IPS-11a (cell line): ENCODE measurements around the gene CYSTM1.

Experiments
- H3K4me3 ChIP-seq: one replicate; pipeline ENCODE4 v1.5.1; 2013; ENCODE audit warnings: low read depth, low read length, control low read depth

The CYSTM1 gene

DNA sequence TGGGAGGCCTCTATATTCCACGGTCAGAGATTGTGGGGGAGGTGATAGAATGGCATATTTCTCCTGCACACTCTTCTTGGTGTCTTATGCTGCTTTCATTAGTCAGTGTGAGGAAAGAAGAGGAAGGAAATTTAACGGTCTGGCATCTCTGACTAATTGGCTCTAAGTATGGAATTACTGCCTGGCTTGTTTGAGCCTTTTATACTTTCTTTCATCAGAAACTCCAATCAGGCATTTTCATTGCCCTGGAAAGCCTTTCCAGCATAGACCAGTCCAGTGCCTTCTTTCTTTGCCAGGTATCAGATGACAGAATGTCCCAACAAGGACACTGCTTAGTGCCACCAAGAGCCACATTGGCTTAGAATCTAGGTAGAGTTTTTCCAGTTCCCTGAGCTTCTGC, 30.2 kb downstream of the CYSTM1 start:
- H3K4me3 ChIP-seq = no peak overlapping the region

DNA sequence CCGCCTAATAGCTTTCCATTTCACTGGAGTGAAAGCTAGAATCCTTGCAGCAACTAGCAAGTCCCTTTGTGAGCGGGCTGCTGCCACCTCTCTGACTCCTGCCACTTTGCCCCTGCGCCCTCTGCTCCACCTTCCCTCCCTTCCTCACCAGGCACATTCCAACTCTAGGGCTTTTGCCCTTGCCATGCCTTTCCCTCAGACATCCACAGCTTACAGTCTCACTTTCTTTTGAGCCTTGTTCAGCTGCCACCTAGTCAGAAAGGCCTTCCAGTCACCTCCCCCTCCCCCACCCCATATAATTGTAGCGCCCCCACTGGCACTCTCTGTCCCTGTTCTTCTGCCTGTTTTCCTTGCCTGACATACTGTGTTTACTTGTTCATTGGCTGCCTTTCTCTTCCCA, 31.0 kb downstream of the CYSTM1 start:
- H3K4me3 ChIP-seq = no peak overlapping the region

GRCh38 chr5:140207250-140207964, 32.4 kb downstream of the CYSTM1 start:
- H3K4me3 ChIP-seq = no peak overlapping the region

DNA sequence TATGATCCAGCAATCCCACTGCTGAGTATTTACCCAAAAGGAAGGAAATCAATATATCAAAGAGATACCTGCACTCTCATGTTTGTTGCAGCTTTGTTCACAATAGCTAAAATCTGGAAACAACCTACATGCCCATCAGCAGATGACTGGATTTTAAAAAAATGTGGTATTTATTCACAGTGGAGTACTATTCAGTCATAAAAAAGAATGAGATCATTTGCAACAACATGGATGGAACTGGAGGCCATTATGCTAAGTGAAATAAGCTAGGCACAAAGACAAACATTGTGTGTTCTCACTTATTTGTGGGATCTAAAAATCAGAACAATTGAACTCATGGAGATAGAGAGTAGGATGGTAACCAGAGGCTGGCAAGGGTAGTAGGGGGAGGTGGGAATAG, 33.1 kb downstream of the CYSTM1 start:
- H3K4me3 ChIP-seq = no peak overlapping the region

DNA sequence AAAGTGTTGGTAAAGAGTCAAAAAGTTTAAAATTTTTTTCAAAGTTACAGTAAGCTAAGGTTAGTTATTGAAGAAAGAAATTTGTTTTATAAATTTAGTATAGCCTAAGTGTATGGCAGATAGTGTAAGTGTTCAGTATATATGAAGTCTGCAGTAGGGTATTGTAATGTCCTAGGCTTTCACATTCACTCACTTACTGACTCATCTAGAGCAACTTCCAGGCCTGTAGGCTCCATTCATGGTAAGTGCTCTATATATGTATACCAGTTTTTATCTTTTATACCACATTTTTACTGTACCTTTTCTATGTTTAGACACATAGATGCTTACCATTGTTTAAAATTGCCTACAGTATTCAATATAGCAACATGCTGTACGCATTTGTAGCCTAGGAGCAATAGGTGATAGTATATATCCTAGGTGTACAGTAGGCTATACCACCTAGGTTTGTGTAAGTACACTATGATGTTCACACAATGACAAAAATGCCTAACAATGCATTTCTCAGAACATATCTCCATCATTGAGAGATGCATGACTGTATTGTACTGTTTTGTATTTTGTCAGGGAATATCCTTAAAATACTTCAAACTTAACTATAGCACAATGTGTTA, 38.5 kb downstream of the CYSTM1 start:
- H3K4me3 ChIP-seq = no peak overlapping the region

GRCh38 chr5:140214831-140215230, 39.8 kb downstream of the CYSTM1 start:
- H3K4me3 ChIP-seq = no peak overlapping the region

DNA sequence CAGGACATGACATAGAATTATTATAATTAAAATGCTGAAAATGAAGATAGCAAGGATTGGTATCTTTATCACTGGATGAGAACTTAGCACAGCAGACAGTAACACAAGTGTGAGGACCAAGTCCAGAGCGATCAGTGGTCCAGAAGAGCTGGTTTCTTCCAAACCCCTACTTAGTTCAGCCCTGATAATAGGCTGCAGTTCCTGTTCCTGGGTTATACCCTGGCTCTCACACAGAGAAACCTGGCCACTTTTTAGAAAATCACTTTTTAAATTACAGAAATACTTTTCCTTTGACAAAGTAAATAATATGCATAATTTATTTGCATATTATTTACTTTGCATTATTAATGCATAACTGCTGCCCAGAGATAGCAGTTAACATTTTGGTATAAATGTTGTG, 40.3 kb downstream of the CYSTM1 start:
- no peak overlapping the region for H3K4me3 ChIP-seq

DNA sequence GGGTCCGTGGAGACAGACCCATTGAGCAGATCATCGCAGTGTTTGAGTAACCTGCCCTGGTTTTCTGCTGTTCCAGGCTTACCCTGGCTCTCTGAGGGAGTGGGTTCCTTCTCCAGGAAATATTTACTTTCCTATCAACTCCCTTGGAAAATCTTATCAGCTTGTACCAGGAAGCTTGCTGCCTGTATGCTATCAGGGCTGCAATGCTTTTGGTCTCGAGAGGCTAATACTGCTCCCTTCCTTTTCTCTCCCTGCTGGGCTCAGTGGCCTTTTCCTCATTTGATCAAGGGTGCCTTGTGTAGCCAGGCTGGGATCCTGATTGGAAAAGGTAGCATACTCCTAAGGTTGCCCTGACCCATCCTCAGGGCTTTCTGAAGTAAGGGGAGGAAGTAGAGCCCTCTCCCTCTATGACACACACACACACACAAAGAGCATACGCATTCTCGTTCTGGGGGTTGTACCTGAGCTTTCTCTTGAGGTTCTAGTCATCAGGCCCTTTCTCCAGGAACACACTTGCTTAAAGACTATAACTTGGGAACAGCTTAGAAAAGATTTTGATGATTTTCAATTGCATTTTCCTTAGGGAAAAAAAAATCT, 41.6 kb downstream of the CYSTM1 start:
- no peak overlapping the region for H3K4me3 ChIP-seq

- no peak overlapping the region for H3K4me3 ChIP-seq
Observed at GRCh38 chr5:140217299-140218026, 42.5 kb downstream of the CYSTM1 start.

- no peak overlapping the region for H3K4me3 ChIP-seq
Observed at GRCh38 chr5:140219068-140219991, 44.3 kb downstream of the CYSTM1 start.

GRCh38 chr5:140220032-140220697, 45.2 kb downstream of the CYSTM1 start:
- no peak overlapping the region for H3K4me3 ChIP-seq

- no peak overlapping the region for H3K4me3 ChIP-seq
Observed at GRCh38 chr5:140220698-140221064, 45.7 kb downstream of the CYSTM1 start.

- no peak overlapping the region for H3K4me3 ChIP-seq
Observed at GRCh38 chr5:140221697-140222223, 46.8 kb downstream of the CYSTM1 start.

DNA sequence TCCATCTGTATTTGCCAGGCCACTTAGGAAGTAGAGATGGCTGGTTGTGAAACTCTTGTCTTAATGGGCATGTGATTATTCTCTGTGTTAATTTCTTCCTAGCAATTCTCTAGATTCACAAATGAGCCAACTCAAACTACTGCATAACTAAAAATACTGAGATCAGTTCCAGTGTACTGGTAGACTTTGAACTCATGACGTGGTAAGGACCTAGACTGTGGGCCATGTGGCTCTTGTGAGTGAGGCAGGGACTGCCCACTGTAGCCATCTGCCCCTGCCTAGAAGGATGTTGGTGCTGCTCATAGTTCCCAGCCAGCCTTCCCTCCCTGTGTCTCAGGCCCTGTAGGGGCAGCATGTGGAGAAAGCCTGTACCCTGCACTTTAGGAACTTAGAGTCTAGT, 47.4 kb downstream of the CYSTM1 start:
- H3K4me3 ChIP-seq = no peak overlapping the region

GRCh38 chr5:140223567-140223966, 48.6 kb downstream of the CYSTM1 start:
- H3K4me3 ChIP-seq = no peak overlapping the region

DNA sequence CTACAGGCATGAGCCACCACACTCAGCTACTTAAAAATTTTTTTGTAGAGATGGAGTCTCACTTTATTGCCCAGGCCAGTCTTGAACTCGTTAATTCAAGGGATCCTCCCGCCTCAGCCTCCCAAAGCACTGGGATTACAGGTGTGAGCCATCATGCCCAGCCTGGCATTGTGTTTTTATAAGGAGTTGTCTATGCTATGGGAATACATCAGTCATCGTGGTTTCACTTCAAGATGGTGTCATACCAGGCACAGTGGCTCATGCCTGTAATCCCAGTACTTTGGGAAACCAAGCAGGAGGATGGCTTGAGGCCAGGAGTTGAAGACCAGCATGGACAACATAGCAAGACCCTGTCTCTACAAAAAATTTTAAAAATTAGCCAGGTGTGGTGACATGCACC, 49.7 kb downstream of the CYSTM1 start:
- H3K4me3 ChIP-seq = no peak overlapping the region

DNA sequence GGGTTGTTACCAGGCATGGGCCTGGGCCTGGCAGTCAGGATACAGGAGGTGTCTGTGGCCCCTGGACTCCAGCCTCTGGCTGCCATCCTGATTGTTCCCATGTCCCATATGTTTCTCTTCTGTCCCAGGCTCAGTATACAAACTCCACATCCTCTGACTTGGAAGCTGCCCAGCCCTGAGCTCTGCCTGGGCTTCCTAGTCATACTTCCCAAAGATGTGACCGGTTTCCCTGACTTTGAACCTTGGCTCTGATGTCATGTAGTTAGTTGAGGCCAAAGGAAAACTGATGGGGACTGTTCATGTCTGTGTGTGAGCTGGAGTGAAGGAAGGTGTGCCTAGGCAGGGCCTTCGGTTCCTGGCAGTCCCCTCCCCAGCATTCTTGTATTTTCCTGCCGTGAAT, 50.4 kb downstream of the CYSTM1 start:
- H3K4me3 ChIP-seq = no peak overlapping the region

DNA sequence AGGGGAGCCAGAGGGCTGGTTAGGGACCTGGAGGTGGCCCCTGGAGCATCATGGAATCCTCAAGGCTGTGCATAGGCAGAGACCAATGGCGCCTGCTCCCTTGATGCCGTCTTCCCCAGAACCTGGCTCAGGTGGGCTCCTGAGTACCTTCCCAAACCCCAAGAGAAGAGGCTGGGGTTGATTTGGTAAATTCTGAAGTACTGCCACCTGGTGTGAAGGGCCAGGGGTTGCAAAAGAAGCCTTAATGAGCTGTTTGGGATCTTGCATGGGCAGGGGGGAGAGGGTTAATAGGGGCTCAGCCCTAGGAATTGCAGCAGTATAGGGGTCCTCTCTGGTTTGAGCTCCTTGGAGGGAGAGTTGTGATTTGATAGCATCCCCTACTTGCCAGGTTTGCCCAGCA, 52.1 kb downstream of the CYSTM1 start:
- H3K4me3 ChIP-seq = no peak overlapping the region

- H3K4me3 ChIP-seq = no peak overlapping the region
Observed at GRCh38 chr5:140228364-140228837, 53.4 kb downstream of the CYSTM1 start.

GRCh38 chr5:140230373-140230772, 55.4 kb downstream of the CYSTM1 start:
- no peak overlapping the region for H3K4me3 ChIP-seq
